ENCODE data around the gene SLC39A10. TPM values are rescaled to one million over a fixed set of nuclear protein-coding genes. Genes with fewer than 3 reads are reported as not detected.
"Not testable (repeated sequence)": the region's sequence is repeated elsewhere in the genome, so short reads cannot be mapped to it uniquely, and the experiment has no call there.

The SLC39A10 gene
- total RNA-seq, 1 donor from 2014 or later: 33.2 TPM

GRCh38 chr2:195645413-195645812 is 11.6 kb upstream of the SLC39A10 start:
- DNase-seq: no peak

GRCh38 chr2:195646424-195646823 is 10.6 kb upstream of the SLC39A10 start:
- DNase-seq: no peak

GRCh38 chr2:195647302-195647701 is 9.7 kb upstream of the SLC39A10 start:
- no peak for DNase-seq

- DNase-seq: not testable (repeated sequence)
These were observed 8.7 kb upstream of the SLC39A10 start for GRCh38 chr2:195648370-195648769.

GRCh38 chr2:195648787-195649186 is 8.2 kb upstream of the SLC39A10 start:
- DNase-seq: no peak

- no peak for DNase-seq
These were observed 7.3 kb upstream of the SLC39A10 start for GRCh38 chr2:195649629-195650190.

- DNase-seq: no peak
These were observed 6.0 kb upstream of the SLC39A10 start for GRCh38 chr2:195651046-195651445.

- DNase-seq: no peak
These were observed 4.1 kb upstream of the SLC39A10 start for GRCh38 chr2:195652911-195653310.

GRCh38 chr2:195656161-195656858 is 716 bp upstream of the SLC39A10 start:
- DNase-seq: no peak

GRCh38 chr2:195657634-195658540 is 861 bp downstream of the SLC39A10 start:
- peak; percentile 89 for DNase-seq

GRCh38 chr2:195658541-195658890 is 1.5 kb downstream of the SLC39A10 start:
- DNase-seq: peak; percentile 70

GRCh38 chr2:195659114-195659513 is 2.1 kb downstream of the SLC39A10 start:
- DNase-seq: no peak

- DNase-seq: peak; percentile 88
These were observed 3.2 kb downstream of the SLC39A10 start for GRCh38 chr2:195659982-195660890.

- DNase-seq: no peak
These were observed 5.1 kb downstream of the SLC39A10 start for GRCh38 chr2:195662138-195662537.

- no peak for DNase-seq
These were observed 6.0 kb downstream of the SLC39A10 start for GRCh38 chr2:195663007-195663406.

- DNase-seq: no peak
These were observed 7.5 kb downstream of the SLC39A10 start for GRCh38 chr2:195664528-195664927.

- DNase-seq: not testable (repeated sequence)
These were observed 8.1 kb downstream of the SLC39A10 start for GRCh38 chr2:195665153-195665552.

- peak; percentile 31 for DNase-seq
These were observed 9.2 kb downstream of the SLC39A10 start for GRCh38 chr2:195666113-195666712.

- no peak for DNase-seq
These were observed 10.9 kb downstream of the SLC39A10 start for GRCh38 chr2:195667974-195668373.

- no peak for DNase-seq
These were observed 13.2 kb downstream of the SLC39A10 start for GRCh38 chr2:195670191-195670590.

GRCh38 chr2:195671563-195671962 is 14.5 kb downstream of the SLC39A10 start:
- no peak for DNase-seq

- no peak for DNase-seq
These were observed 15.6 kb downstream of the SLC39A10 start for GRCh38 chr2:195672674-195673073.
